ENCODE results near the gene AGPAT4.

AGPAT4 gene

GRCh38 chr6:161108916-161109315 lies 164.9 kb downstream of the AGPAT4 start:
- peak; percentile 75 to 91 for DNase-seq

DNA sequence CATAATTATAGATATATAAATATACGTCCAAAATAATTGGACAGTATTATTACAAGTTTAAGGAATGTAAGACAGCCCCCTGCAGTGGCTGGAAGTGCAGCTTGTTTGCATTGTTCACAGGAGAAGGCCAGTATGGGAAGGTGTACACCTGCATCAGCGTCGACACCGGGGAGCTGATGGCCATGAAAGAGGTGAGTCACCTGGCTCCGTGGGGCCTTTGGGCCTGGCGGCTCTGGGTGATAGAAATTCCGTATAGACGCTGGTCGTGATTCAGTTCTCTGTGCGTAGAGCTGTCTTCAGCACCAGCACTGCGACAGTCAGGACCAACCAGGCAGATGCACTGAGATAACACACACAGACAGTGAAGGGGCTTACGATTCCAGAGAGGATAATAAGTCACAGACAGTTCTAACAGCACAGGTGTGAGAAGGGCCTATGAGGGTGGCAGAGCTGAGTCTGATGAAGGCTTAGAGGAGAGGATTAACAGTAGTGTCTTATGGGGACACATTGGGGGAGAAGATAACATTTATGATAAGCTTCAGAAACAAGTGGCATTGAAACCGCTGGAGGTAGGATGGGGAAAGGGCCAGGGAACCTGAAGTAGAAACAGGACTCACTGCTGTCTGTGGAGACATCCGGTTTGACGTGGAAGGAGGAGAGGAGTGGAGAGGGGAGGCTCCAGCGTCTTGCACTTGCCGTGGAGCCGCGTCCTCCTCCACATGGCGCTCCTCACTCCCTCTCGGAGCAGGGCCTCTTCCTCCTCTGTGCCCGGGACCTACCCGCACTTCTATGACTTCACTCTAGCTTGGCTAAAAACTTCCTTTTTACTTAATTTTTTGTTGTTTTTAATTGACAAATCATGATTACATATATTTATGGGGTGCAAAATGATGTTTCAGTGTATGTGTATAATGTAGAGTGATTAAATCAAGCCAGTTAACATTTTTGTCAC lies 165.8 kb downstream of the AGPAT4 start:
- DNase-seq: peak; percentile 53 to 57

- no peak for DNase-seq
These were observed 168.5 kb downstream of the AGPAT4 start for GRCh38 chr6:161105408-161105807.

GRCh38 chr6:161104966-161105365 lies 168.9 kb downstream of the AGPAT4 start:
- DNase-seq: peak in 1 of 2 donors; percentile 9

- peak in 1 of 2 donors; percentile 33 for DNase-seq
These were observed 170.4 kb downstream of the AGPAT4 start for GRCh38 chr6:161103475-161103874.

DNA sequence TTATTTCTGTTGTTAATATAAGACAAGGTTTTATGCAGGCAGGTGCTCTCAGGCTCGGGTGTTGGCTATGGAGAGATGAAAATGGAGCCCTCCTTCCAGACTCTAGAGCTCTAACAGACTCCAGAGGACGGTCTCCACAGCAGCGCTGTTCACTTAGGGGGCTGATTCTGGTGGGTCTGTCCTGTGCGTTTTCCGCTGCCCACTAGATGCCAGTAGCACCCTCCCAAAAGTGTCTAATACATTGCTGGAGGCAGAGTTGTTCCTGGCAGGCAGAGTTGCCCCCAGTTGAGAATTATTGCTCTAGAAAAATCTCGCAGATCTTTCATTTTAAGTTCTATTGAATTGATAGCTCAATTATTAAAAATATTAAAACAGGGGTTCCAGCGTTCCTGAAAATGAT lies 172.3 kb downstream of the AGPAT4 start:
- peak in 1 of 2 donors; percentile 7 for DNase-seq

GRCh38 chr6:161100072-161100471 lies 173.8 kb downstream of the AGPAT4 start:
- DNase-seq: no peak

DNA sequence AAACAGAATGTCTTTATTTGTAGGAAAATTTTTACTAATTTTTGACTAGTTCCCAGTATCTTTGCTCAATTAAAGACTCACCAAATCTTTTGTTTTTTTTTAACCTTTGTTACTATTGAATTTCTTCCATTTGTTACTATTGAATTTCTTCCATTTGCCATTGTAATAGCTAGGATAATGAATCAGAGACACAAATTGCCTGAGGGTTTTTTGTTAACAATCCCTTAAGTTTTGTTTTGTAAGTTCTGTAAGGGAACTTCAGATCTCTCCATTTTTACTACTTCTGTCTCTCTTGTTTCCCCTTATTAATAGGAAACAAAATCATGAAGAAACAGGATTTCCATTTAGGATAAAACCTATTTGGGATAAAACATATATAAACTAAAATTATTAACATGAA lies 177.9 kb downstream of the AGPAT4 start:
- DNase-seq: no peak

GRCh38 chr6:161094955-161095354 lies 178.9 kb downstream of the AGPAT4 start:
- DNase-seq: no peak

DNA sequence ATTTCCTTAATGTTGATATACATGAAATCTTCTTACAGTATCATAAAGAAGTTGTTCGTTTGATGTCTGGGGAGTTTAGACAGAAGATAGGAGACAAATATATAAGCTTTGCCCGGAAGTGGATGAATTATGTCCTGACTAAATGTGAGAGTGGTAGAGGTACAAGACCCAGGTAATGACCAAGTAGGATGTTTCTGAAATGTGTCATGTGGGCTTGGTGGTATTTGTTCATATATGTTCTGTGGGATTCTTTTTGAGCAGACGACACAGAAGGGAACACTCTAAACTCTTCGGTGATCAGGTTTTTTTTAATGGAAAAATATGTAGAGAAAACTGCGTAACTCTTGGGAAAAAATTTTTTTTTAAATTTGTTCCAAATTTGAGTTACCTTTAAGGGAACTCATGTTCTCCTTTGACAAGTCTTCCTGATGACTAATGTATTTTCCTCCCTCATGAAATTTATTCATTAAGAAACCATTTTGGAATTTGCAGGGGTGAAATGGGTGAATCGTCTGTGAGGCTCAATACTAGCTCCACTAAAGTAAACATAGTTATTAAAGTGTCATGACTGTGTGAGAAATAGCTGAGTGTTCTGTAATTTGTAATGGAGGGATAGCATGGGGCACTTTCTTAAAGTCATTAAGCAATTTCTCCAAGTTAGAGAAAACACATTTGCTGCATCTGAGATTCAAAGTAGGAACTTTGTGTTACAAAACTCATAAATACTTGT lies 181.7 kb downstream of the AGPAT4 start:
- DNase-seq: no peak

DNA sequence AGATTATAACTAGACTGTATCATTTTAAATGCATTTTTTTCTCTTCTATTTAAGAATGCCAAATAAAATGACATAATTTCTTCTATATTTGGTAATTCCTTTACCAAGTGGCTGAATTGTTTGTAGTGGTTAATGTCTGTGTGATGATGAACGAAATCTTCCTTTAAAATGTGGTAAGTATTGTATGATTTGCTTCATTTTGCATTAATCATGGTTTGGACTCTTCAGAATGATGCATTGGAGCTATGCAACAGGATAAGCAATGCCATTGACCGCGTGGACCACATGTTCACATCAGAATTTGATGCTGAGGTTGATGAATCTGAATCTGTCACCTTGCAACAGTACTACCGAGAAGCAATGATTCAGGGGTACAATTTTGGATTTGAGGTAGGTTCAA lies 182.7 kb downstream of the AGPAT4 start:
- DNase-seq: no peak

DNA sequence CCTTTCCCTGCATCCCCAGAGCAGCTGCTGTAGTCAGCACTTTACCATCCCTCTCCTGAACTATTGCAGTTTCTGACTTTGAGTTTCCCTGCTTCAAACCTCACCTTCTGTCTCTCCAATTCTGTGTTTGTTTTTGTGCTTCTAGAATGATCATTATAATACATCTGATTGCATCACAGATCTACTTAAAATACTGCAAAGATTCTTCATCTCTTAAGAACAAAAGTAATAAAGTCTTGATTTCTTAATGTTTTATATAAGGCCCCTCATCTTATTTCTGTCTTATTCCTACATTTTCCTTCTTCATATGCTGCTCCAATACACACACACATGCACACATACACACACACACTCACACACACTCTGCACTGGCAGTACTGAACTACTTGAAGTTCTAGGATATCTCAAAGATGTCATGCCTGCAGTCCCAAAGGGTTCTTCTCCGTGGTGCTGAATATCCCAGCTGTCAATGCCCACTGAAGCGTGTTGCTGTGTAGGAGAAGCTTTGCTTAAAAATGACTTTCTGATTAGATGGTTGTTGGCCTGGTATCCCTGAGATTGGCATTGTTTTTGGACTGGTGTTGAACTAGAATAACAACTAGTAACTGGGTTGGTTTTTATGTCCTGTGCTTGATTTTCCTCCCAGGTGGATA lies 185.1 kb downstream of the AGPAT4 start:
- no peak for DNase-seq

GRCh38 chr6:161085246-161085645 lies 188.6 kb downstream of the AGPAT4 start:
- DNase-seq: no peak

DNA sequence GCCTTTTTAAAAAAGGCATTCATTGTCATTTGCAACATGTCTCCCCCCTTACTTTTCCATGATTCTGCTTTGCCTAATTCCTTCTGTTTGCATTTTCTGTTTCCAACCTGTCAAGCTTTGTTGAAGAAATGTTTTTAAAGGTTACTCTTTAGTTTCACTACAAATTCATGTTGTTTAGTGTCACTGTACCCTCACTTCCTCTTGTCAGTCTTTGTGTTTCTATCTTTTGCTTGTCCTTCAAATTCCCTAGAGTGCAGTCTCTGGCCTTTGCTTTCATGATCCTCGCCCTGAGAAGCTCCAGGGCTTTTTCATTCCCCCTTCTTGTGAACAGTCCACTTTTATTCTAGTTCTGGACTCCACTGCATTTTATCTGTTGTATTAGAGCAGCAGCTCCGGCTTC lies 191.6 kb downstream of the AGPAT4 start:
- DNase-seq: no peak

- DNase-seq: no peak
These were observed 193.4 kb downstream of the AGPAT4 start for GRCh38 chr6:161080263-161080970.

Data from inflammatory macrophage (primary cell).